Measurements from ENCODE around the gene EIF1. TPM values are rescaled to one million over a fixed set of nuclear protein-coding genes. Genes with fewer than 3 reads are reported as not detected.
"Not testable (repeated sequence)": the region's sequence is repeated elsewhere in the genome, so short reads cannot be mapped to it uniquely, and the experiment has no call there.

EIF1 gene
- 107 and 142 TPM in 2 replicates for total RNA-seq (2014; rRNA removed; shearing (Covaris generic))

GRCh38 chr17:41688641-41689496, at the start of gene EIF1:
TSS of gene EIF1 (plus strand) at chr17:41688885. CDS start at chr17:41689039, 154 bp downstream.
- Histone ChIP-seq H3K27me3 (no peaks in the 10 kb centered on the region), H3K9me3 (replicated peaks) (no peaks in the 10 kb centered on the region), H3K27ac (peak within 1 kb of the TSS; percentile 99), H3K4me3 (peak within 1 kb of the TSS; percentile 99), H3K36me3 (peaks cover 42% of the 10 kb centered on the region), H3K4me1 (0 out of 2 replicates have a peak, but pooled peaks cover 5% of the 10 kb centered on the region)
- peak; percentile 99 for DNase-seq

- DNase-seq: no peak
- Histone ChIP-seq H3K36me3 (no peaks in the 10 kb centered on the region), H3K4me3 (no peak overlapping the region), H3K9me3 (replicated peaks) (no peaks in the 10 kb centered on the region), H3K27ac (no peak overlapping the region), H3K27me3 (no peaks in the 10 kb centered on the region), H3K4me1 (peaks cover 26% of the 10 kb centered on the region)
These were observed 49.7 kb upstream of the EIF1 start for GRCh38 chr17:41638941-41639340.

DNA sequence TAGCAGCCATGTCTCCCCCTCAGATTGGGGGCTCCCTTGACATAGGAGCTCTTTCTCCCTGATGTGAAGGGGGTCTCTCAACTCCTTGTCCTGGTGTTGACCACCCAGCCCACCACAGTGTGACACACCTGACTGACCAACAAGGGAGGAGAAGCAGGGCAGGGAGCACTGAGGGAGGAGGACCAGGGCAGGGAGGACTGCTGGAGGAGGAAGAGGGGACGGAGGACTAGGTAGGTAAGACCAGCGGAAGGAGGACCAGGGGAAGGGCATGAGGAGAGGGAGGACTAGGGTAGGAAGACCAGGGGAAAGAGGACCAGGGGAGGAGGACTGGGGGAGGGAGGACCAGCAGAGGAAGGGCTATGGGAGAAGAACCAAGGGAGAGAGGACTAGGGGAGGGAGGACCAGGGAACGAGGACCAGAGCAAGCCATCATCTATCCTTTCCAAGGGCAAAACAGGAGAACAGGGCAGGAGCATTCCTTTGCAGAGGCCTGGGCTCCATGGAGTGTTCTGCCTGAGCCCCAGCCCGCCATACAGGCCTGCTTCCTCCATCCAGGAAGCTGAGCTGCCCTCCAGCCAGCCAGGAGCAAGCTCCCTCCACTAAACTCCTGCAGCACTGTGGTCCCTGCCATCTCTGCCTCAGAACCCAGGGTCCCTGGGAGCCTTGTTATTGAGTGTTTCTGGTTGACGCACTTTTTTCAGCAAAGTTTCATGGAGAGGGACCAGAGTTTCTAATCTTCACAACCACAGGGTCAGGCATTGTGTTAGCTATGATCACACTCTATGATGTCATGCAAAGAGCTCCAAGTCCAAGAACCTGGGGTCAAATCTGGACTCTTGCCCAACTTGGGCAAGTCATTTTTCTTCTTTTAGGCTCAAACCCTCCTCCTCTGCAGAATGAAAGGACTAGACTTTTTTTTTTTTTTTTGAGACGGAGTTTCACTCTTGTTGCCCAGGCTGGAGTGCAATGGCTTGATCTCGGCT, 48.9 kb upstream of the EIF1 start:
- H3K4me1 ChIP-seq: peaks cover 17% of the 10 kb centered on the region
- H3K9me3 ChIP-seq (replicated peaks): no peaks in the 10 kb centered on the region
- H3K27me3 ChIP-seq: no peaks in the 10 kb centered on the region
- no peak overlapping the region for H3K4me3 ChIP-seq
- no peaks in the 10 kb centered on the region for H3K36me3 ChIP-seq
- no peak for DNase-seq
- H3K27ac ChIP-seq: no peak overlapping the region

GRCh38 chr17:41640596-41640995, 48.1 kb upstream of the EIF1 start:
- H3K4me3 ChIP-seq; H3K36me3 ChIP-seq; H3K27me3 ChIP-seq; DNase-seq; H3K9me3 ChIP-seq (replicated peaks); H3K27ac ChIP-seq: not testable (repeated sequence)
- peaks cover 15% of the 10 kb centered on the region for H3K4me1 ChIP-seq

DNA sequence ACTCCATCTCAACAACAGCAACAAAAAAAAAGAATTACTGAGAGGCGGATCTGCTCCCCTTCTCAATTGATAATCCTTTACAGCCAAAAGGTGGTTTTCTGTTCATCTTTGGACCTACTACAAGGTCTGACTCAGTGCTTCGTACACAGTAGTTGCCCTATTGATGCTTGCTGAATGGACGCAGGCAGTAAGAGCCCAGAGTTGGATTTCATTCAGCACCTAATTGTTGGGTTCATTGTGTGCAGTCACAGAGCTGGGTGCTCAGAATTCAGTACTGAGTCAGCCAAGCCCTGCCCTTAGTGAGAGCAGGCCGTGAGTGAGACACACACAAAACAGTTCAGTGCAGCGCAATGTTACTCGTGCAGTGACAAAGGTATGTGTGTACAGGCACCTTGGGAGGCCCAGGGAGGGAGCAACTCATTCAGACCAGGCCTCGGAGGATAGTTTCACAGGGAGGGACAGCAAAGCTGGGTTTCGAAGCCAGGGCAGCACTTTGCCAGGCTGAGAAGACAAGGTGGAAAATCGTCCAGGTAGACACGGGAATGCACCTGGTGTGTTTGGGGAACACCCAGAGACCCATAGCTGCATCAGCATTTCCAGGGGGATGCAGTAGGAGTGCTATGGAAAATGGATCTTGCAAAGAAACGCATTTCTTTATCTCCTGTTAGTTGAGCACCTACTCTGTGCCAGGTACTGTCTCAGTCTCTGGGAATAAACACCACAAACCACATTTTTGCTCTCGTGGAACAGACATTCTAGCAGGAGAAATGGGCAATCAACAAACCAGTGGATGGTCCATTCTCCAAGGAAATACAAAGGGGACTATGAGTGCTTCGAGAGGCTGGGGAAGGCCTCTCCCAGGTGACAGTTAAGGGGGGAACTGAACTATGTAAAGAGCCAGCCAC, 46.2 kb upstream of the EIF1 start:
- Histone ChIP-seq H3K9me3 (replicated peaks) (no peaks in the 10 kb centered on the region), H3K27ac (no peak overlapping the region), H3K4me1 (peaks cover 8% of the 10 kb centered on the region; the same call in 1 of the 2 replicates), H3K27me3 (no peaks in the 10 kb centered on the region), H3K36me3 (no peaks in the 10 kb centered on the region), H3K4me3 (no peak overlapping the region)
- no peak for DNase-seq

DNA sequence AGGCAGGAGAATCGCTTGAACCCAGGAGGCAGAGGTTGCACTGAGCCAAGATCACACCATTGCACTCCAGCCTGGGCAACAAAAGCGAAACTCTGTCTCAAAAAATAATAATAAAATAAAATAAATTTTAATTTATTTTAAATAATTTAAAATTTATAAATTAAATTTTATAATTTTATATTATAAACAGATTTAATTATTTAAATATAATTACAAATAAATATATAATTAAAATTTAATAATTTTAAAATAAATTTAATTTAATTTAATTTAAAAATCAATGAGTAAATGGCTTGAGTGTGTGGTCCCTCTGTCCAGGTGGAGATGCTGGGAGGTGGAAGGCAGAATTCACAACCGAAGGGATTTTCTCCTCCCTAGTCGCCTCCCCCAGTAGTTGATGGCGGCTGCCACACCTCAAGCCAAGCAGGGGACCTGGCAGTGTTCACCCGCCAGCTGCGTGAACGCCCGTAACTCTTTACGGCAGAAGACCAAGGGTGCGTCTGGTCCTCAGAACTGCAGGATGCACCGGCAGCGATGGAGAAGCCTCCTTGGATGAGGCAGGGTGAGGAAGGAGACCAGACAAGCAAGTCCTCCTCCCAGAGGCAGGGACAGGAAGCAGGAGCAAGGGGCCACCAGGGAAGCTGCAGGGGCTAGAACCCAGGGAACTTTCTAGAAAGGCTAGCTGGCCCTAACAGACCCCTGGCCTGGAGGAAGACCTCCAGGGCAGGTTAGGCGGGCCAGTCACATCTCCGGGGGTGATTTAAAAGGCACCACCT, 41.5 kb upstream of the EIF1 start:
- Histone ChIP-seq H3K27me3 (no peaks in the 10 kb centered on the region), H3K4me1 (peaks cover 23% of the 10 kb centered on the region), H3K4me3 (no peak overlapping the region), H3K27ac (no peak overlapping the region), H3K9me3 (replicated peaks) (no peaks in the 10 kb centered on the region), H3K36me3 (no peaks in the 10 kb centered on the region)
- no peak for DNase-seq

- peak overlapping the region; percentile 36 for H3K4me3 ChIP-seq
- no peaks in the 10 kb centered on the region for H3K36me3 ChIP-seq
- no peaks in the 10 kb centered on the region for H3K27me3 ChIP-seq
- no peak overlapping the region for H3K27ac ChIP-seq
- no peaks in the 10 kb centered on the region for H3K9me3 ChIP-seq (replicated peaks)
- peaks cover 23% of the 10 kb centered on the region for H3K4me1 ChIP-seq
- DNase-seq: peak; percentile 84 to 89
These were observed 40.7 kb upstream of the EIF1 start for GRCh38 chr17:41647940-41648410.

DNA sequence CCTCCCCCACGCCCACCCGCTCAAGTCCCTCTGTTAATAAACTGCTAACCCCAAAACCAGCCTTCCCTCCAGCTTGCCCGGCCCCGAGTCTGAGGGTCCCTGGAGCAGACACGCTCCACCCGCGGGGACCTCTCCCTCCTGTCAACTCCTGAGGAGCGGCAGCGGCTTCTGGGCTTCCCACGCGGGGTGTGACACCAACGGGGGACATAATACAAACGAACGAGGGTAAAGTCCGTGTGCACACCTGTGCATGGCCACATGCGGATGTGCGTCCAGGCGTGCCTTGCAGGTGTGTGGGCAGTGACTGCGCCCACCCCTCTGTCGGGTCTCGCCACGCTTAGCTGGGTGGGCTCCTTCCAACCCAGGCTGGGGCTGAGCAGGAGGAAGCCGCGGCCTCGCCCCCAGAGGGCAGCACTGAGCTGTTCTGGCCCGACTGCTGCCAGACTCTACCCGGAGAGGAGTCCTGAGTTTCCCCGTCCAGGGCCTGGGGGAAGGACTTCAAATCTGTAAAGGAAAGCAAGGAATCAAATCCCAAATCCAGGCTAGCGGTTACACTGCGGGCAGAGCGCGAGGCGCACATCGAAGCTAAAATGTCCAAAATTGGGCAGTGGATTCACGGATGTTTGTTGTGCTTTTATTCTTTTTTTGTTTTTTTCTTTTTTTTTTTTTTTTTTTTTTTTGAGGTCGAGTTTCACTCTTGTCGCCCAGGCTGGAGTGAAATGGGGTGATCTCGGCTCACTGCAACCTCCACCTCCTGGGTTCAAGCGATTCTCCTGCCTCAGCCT, 40.1 kb upstream of the EIF1 start:
- H3K9me3 ChIP-seq (replicated peaks): no peaks in the 10 kb centered on the region
- H3K4me3 ChIP-seq: peak overlapping the region; percentile 36
- no peaks in the 10 kb centered on the region for H3K27me3 ChIP-seq
- no peaks in the 10 kb centered on the region for H3K36me3 ChIP-seq
- peaks cover 23% of the 10 kb centered on the region for H3K4me1 ChIP-seq
- DNase-seq: peak; percentile 87 to 91
- H3K27ac ChIP-seq: no peak overlapping the region

- Histone ChIP-seq H3K4me3 (no peak overlapping the region), H3K9me3 (replicated peaks) (no peaks in the 10 kb centered on the region), H3K27me3 (no peaks in the 10 kb centered on the region), H3K27ac (no peak overlapping the region), H3K4me1 (peaks cover 23% of the 10 kb centered on the region), H3K36me3 (no peaks in the 10 kb centered on the region)
- no peak for DNase-seq
These were observed 38.7 kb upstream of the EIF1 start for GRCh38 chr17:41649923-41650519.

DNA sequence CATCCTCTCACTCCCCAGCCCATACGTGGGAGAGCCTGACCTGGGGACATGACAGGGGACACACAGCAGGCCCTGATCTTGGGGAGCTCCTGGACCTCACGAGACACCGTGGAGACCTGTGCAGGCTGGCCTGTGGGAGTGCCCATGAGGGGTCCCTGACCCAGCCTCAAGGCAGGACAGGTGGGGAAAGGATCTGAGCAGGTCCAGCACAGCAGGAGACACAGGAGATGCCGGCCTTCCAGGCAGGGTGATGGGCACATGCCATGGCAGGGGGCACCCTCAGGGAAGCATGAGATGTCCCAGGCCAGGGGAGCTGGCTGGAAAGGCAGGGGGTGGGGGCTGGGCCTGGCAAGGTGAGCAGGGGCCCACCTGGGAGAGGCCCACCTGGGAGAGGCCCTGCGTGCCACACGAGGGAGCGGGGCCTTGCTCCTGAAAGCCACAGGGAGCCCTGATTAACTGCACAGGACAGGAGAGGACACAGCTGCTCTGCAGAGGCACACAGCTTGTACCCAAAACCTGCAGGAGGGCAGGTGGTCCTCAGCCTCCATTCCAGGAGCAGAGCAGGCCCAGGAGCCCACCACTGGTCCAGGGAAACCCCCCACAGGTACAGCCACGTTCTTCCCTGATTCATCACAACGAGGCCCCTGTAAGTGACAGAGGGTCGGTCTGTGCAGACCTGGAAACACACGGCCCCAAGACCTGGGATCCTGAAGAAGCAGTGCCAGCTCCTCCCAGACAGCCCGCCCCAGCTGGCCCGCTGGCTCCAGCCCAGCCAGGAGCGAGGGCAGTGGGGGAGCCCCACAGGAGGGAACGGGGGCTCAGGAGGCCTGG, 37.7 kb upstream of the EIF1 start:
- Histone ChIP-seq H3K36me3 (no peaks in the 10 kb centered on the region), H3K4me1 (peaks cover 18% of the 10 kb centered on the region), H3K4me3 (no peak overlapping the region), H3K27ac (no peak overlapping the region), H3K9me3 (replicated peaks) (no peaks in the 10 kb centered on the region), H3K27me3 (no peaks in the 10 kb centered on the region)
- no peak for DNase-seq

- H3K4me3 ChIP-seq: no peak overlapping the region
- H3K27ac ChIP-seq: no peak overlapping the region
- H3K27me3 ChIP-seq: no peaks in the 10 kb centered on the region
- H3K4me1 ChIP-seq: peaks cover 17% of the 10 kb centered on the region
- no peaks in the 10 kb centered on the region for H3K36me3 ChIP-seq
- H3K9me3 ChIP-seq (replicated peaks): no peaks in the 10 kb centered on the region
- DNase-seq: peak; percentile 68 to 77
These were observed 36.8 kb upstream of the EIF1 start for GRCh38 chr17:41651625-41652460.

Measured in SJCRH30 (cell line).